Esophagus squamous epithelium (tissue), 5 donors: ENCODE results near the gene MAGEA3. TPM values are rescaled to one million over a fixed set of nuclear protein-coding genes. Genes with fewer than 3 reads are reported as not detected.

Source experiments
- DNase-seq: peaks from one replicate; lab custom pipeline; 2025; lab: John Stamatoyannopoulos, UW
- H3K27ac ChIP-seq, 4 donors: fragments of 200-600 bp; sonication (generic); one replicate each; pipeline ENCODE4 v1.5.1; 2016 to 2019; ENCODE audit warnings: mild to moderate bottlenecking in 1 of 4
- H3K27me3 ChIP-seq, 4 donors: fragments of 200-600 bp; sonication (generic); 1 replicate in 3 of 4; 2 replicates in 1 of 4; pipeline versions ENCODE4 v1.5.1 to v1.6.0; 2017 to 2021; ENCODE audit warnings: antibody characterized with exemption in 1 of 4
- H3K36me3 ChIP-seq, 3 donors: fragments of 200-600 bp; sonication (generic); one replicate each; pipeline ENCODE4 v1.5.1; 2016 to 2019
- H3K4me1 ChIP-seq, 3 donors: fragments of 200-600 bp; sonication (generic); one replicate each; pipeline ENCODE4 v1.5.1; 2017 to 2019
- H3K4me3 ChIP-seq, 4 donors: fragments of 200-600 bp; sonication (generic); 1 replicate in 3 of 4; 2 replicates in 1 of 4; pipeline ENCODE4 v1.5.1; 2016 to 2019; ENCODE audit warnings: mild to moderate bottlenecking in 2 of 4, moderate library complexity in 1 of 4
- H3K9me3 ChIP-seq, 3 donors: fragments of 200-600 bp; sonication (generic); one replicate each; pipeline ENCODE4 v1.5.1; 2016 to 2019
- POLR2A ChIP-seq, 4 donors: fragments of 450-650 bp; IDR thresholded peaks; one replicate each; pipeline ENCODE4 v1.6.1; 2017; ENCODE audit warnings: antibody characterized with exemption in 4 of 4, mild to moderate bottlenecking in 4 of 4, moderate library complexity in 3 of 4
- WGBS, 2 donors: methylation state at CpG; one replicate each; pipeline ENCODE4 v1.1.5; 2018; 5-methylcytosine and 5-hydroxymethylcytosine counted together
- intact Hi-C: fragments of 100-400 bp; cut with DNase I; formaldehyde crosslinking; loops from one replicate; pipeline ENCODE4 v1.15.0; 2022
- total RNA-seq, 4 donors: library from RNA; depleted of rRNA; stranded (reverse); fragments of >200 nt; gene quantifications; one replicate each; pipeline ENCODE4 v1.1.0, GENCODE V29; 2016
- TF ChIP-seq, protein P1 (sequence below), 6 experiments: fragments of 450-650 bp in 4 of 6; fragments of 200-600 bp in 2 of 6; sonication (generic) in 2 of 6; IDR thresholded peaks; one replicate each; pipeline ENCODE4 v1.5.1; 2016 to 2019; ENCODE audit warnings: antibody characterized with exemption in 6 of 6, mild to moderate bottlenecking in 4 of 6, moderate library complexity in 4 of 6
- donor health status: DM: yes; HTN: yes; CAD: no.

MAGEA3 gene
- total RNA-seq, 4 donors from 2014 or later: not detected

- 70 to 76% methylated on average over 1 to 5 of the region's 5 CpGs for WGBS, 2 donors
- H3K9me3 ChIP-seq: no peaks in the 10 kb centered on the region
- no peak overlapping the region for H3K27ac ChIP-seq
- H3K4me1 ChIP-seq: no peaks in the 10 kb centered on the region
- no peak for DNase-seq
- no peak overlapping the region for H3K4me3 ChIP-seq
- TF ChIP-seq POLR2A (IDR thresholded peaks at IDR 0.05): no peak
- TF ChIP-seq, protein P1, sequence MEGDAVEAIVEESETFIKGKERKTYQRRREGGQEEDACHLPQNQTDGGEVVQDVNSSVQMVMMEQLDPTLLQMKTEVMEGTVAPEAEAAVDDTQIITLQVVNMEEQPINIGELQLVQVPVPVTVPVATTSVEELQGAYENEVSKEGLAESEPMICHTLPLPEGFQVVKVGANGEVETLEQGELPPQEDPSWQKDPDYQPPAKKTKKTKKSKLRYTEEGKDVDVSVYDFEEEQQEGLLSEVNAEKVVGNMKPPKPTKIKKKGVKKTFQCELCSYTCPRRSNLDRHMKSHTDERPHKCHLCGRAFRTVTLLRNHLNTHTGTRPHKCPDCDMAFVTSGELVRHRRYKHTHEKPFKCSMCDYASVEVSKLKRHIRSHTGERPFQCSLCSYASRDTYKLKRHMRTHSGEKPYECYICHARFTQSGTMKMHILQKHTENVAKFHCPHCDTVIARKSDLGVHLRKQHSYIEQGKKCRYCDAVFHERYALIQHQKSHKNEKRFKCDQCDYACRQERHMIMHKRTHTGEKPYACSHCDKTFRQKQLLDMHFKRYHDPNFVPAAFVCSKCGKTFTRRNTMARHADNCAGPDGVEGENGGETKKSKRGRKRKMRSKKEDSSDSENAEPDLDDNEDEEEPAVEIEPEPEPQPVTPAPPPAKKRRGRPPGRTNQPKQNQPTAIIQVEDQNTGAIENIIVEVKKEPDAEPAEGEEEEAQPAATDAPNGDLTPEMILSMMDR (IDR thresholded peaks at IDR 0.05): no peak
- no peaks in the 10 kb centered on the region for H3K27me3 ChIP-seq
- no peaks in the 10 kb centered on the region for H3K36me3 ChIP-seq
- intact Hi-C loops: no loop called here
These were observed 40.0 kb downstream of the MAGEA3 start for GRCh38 chrX:152738560-152738959.

Other genes with a start within 250 kb of the MAGEA3 start
- under 1 TPM; 0.15 to 0.49 (median 0.25) TPM for gene GABRA3, start 247.5 kb upstream of the MAGEA3 start, total RNA-seq
- 1 to 10 TPM in 3 of 4 donors, under 1 TPM in 1; 0.57 to 1.5 (median 1.3) TPM for gene GABRQ, start 60.9 kb upstream of the MAGEA3 start, total RNA-seq
- gene CSAG2, start 10.5 kb downstream of the MAGEA3 start, total RNA-seq: not detected
- not detected for gene MAGEA2B, start 15.8 kb downstream of the MAGEA3 start, total RNA-seq
- gene CSAG1, start 34.9 kb downstream of the MAGEA3 start, total RNA-seq: not detected
- gene MAGEA12, start 35.0 kb downstream of the MAGEA3 start, total RNA-seq: not detected
- gene MAGEA2, start 55.0 kb downstream of the MAGEA3 start, total RNA-seq: not detected
- not detected for gene CSAG3, start 60.4 kb downstream of the MAGEA3 start, total RNA-seq
- not detected for gene MAGEA6, start 70.9 kb downstream of the MAGEA3 start, total RNA-seq
- gene CETN2, start 132.0 kb downstream of the MAGEA3 start, total RNA-seq: 10 to 100 TPM; 17.2 to 38.5 (median 24.2) TPM
- gene NSDHL, start 132.3 kb downstream of the MAGEA3 start, total RNA-seq: 10 to 100 TPM; 41.0 to 63.7 (median 57.4) TPM
- 100 to 1,000 TPM; 205 to 470 (median 259) TPM for gene ZNF185, start 199.3 kb downstream of the MAGEA3 start, total RNA-seq